Activated CD8-positive, alpha-beta T cell treated with anti-CD3 and anti-CD28 coated beads for 36 hours (primary cell): ENCODE measurements around the gene GPR162. TPM values are rescaled to one million over a fixed set of nuclear protein-coding genes. Genes with fewer than 3 reads are reported as not detected.

Experiments used
- ATAC-seq: fragments of 200-7000 bp; cut with Tn5 transposase; one replicate; pipeline ENCODE4 v1.10.0; 2021; ENCODE audit warnings: mild to moderate bottlenecking, moderate library complexity
- CTCF ChIA-PET: fragments of 350-600 bp; sonication (Branson Sonifier 250); formaldehyde crosslinking; loops from one replicate; lab custom pipeline; 2021; ENCODE audit warnings: antibody characterized with exemption; lab: Charles Lee
- POLR2A ChIA-PET: fragments of 350-600 bp; sonication (Branson Sonifier 250); formaldehyde crosslinking; loops from one replicate; lab custom pipeline; 2021; ENCODE audit warnings: antibody characterized with exemption; lab: Charles Lee
- DNase-seq: peaks from one replicate; pipeline ENCODE4 v3.0.0-alpha.2; 2020
- H3K27ac Mint-ChIP-seq: one replicate; pipeline ENCODE4 v1.8.0; 2021; ENCODE audit warnings: mild to moderate bottlenecking, mixed read lengths
- H3K27me3 Mint-ChIP-seq: one replicate; pipeline ENCODE4 v1.8.0; 2021; ENCODE audit warnings: mixed read lengths
- H3K36me3 Mint-ChIP-seq: one replicate; pipeline ENCODE4 v1.8.0; 2021; ENCODE audit warnings: low read depth, mixed read lengths
- H3K4me1 Mint-ChIP-seq: one replicate; pipeline ENCODE4 v1.8.0; 2021; ENCODE audit warnings: low read depth, mixed read lengths
- H3K4me3 Mint-ChIP-seq: one replicate; pipeline ENCODE4 v1.8.0; 2021; ENCODE audit warnings: mild to moderate bottlenecking, moderate library complexity, mixed read lengths
- H3K9me3 Mint-ChIP-seq: one replicate; pipeline ENCODE4 v1.8.0; 2021; ENCODE audit warnings: mixed read lengths
- intact Hi-C: fragments of 100-400 bp; cut with micrococcal nuclease; formaldehyde crosslinking; loops from one replicate; pipeline ENCODE4 v1.10.0; 2022
- total RNA-seq, 2 experiments: library from RNA; stranded (reverse); gene quantifications; one replicate each; pipeline ENCODE4 v1.2.3, GENCODE V29; 2021
- TF ChIP-seq, protein P1 (sequence below): fragments of 200-600 bp; IDR thresholded peaks from one replicate; pipeline ENCODE4 v1.8.0; 2022; ENCODE audit warnings: antibody characterized with exemption, mild to moderate bottlenecking

The GPR162 gene
- total RNA-seq, 2 experiments from 2014 or later = 2.0 to 2.1 TPM

DNA sequence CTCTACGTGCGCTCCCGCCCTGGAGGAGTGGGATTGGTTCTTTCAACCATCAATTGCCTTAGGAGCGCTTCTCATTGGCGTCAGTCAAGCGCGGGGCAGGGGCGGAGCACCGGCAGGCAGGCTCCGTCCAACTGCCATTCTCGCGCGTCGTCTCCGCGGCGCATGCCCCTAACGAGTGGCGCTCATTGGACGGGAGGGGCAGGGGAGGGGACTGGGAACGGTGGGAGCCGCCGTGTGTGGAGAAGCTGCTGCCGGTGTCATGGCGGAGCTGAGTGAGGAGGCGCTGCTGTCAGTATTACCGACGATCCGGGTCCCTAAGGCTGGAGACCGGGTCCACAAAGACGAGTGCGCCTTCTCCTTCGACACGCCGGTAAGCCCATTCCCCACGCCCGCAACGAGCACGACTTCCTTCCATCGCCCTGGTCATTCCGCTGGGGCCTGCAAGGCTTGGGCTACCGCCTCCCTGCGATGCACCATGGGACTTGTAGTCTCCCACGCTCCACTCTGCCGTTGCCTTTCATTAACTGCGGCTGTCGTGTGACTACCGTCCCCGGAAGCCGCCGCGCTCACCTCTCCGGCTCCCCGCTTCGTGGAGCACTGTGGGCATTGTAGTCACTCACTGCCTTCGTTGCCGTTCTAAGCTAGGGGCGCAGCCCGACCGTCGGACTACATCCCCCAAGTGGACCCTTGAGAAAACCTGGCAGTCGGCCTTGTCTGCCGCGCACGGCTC is 30.5 kb downstream of the GPR162 start, which contains the start of gene USP5:
USP5 (plus strand) TSS at position 230 of the 730 bp plus-strand sequence; CDS start at position 260, 30 bp downstream.
- ChIA-PET CTCF (interaction anchor here (0.8 to 7.2 kb wide), 20 partner anchors 10 to 387 kb away, joined by 3 to 124 read pairs (median 4); partner anchors contain the start of genes COPS7A, MLF2, P3H3 and SPSB2), POLR2A (interaction anchor here (0.5 to 11.4 kb wide), 27 partner anchors 8 to 317 kb away, joined by 3 to 218 read pairs (median 5); partner anchors contain the start of genes C12orf57, COPS7A, GAPDH and GNB3)
- Mint-ChIP-seq H3K4me3 (peak within 1 kb of the TSS; percentile 86), H3K4me1 (peaks cover 29% of the 10 kb centered on the region), H3K27ac (peak within 1 kb of the TSS; percentile 98), H3K27me3 (no peaks in the 10 kb centered on the region), H3K9me3 (no peaks in the 10 kb centered on the region), H3K36me3 (peaks cover 36% of the 10 kb centered on the region)
- TF ChIP-seq, protein P1, sequence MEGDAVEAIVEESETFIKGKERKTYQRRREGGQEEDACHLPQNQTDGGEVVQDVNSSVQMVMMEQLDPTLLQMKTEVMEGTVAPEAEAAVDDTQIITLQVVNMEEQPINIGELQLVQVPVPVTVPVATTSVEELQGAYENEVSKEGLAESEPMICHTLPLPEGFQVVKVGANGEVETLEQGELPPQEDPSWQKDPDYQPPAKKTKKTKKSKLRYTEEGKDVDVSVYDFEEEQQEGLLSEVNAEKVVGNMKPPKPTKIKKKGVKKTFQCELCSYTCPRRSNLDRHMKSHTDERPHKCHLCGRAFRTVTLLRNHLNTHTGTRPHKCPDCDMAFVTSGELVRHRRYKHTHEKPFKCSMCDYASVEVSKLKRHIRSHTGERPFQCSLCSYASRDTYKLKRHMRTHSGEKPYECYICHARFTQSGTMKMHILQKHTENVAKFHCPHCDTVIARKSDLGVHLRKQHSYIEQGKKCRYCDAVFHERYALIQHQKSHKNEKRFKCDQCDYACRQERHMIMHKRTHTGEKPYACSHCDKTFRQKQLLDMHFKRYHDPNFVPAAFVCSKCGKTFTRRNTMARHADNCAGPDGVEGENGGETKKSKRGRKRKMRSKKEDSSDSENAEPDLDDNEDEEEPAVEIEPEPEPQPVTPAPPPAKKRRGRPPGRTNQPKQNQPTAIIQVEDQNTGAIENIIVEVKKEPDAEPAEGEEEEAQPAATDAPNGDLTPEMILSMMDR = no peak
- DNase-seq (peak; percentile 99), ATAC-seq (peak; percentile 79)
- intact Hi-C loops = no loop called here

DNA sequence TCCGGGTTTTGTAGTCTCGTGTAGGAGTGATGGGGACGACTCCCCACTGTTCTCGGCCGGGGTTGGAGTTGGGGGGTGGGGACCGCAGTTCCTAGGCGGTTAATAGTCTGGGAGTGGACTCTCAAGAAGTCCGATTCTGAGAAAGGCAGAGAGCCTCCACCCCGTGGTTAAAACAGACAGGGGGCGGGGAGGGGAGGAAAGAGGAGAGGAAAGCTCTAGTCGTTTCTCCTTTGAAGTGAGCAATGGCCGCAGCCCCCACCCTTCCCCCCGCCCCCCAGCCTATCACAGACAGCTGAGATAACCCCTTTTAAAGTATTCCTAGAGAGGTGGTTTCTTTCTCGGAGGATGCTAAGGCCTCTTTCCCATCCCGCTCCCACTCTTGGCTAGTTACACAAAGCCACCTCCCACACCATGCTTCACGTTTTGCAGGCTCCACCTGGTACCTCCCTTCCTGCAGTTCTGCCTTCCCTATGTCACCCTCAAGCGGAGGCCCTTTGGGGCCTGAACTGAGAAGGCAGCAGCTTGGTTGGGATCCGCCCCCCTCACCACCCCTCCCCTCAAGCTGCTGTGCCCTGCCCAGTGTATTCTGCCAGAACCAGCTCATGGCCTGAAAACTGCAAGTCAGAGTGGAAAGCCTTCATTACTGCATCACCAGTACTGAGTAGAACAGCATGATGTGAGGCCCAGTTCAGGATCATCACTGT is 31.2 kb downstream of the GPR162 start:
- Mint-ChIP-seq H3K4me3 (peak overlapping the region; percentile 86), H3K27me3 (no peaks in the 10 kb centered on the region), H3K4me1 (peaks cover 29% of the 10 kb centered on the region), H3K27ac (peak overlapping the region; percentile 98), H3K9me3 (no peaks in the 10 kb centered on the region), H3K36me3 (peaks cover 37% of the 10 kb centered on the region)
- TF ChIP-seq, protein P1 = no peak
- ChIA-PET POLR2A (interaction anchor here (0.6 to 11.4 kb wide), 20 partner anchors 8 to 316 kb away, joined by 3 to 218 read pairs (median 5); partner anchors contain the start of genes C12orf57, COPS7A, MLF2 and P3H3), CTCF (interaction anchor here (0.7 to 7.2 kb wide), 16 partner anchors 9 to 387 kb away, joined by 3 to 124 read pairs (median 4); partner anchors contain the start of genes COPS7A, LPCAT3, MLF2 and P3H3)
- DNase-seq (peak; percentile 86), ATAC-seq (peak; percentile 9)
- intact Hi-C loops = no loop called here

DNA sequence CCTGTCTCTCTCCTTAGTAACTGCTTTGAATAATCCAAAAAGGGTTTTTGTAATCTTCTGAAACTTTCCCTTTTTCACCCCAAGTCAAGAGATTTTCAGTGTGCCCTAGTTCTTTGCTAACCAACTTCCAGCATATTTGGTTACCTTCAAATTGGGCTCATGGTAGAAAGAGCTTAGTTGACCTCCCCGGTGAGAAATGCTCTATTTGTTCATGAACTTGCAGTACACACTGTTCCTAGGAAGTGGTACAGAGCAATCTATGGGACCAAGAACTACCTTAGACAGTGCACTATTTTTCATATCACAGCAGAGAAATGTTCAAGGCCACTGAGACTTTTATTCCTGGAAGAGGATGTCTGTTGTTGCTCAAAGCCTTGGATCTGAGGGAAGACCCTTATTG is 32.0 kb downstream of the GPR162 start:
- Mint-ChIP-seq H3K27ac (peak overlapping the region; percentile 98), H3K4me3 (peak overlapping the region; percentile 86), H3K9me3 (no peaks in the 10 kb centered on the region), H3K27me3 (no peaks in the 10 kb centered on the region), H3K36me3 (peaks cover 38% of the 10 kb centered on the region), H3K4me1 (peaks cover 29% of the 10 kb centered on the region)
- no peak for DNase-seq
- ATAC-seq = no peak
- ChIA-PET POLR2A (interaction anchor here (0.9 to 11.4 kb wide), 14 partner anchors 8 to 317 kb away, joined by 3 to 218 read pairs (median 6); partner anchors contain the start of genes C12orf57, MLF2, P3H3 and RNU7-1), CTCF (interaction anchor here (0.7 to 7.2 kb wide), 8 partner anchors 9 to 165 kb away, joined by 3 to 124 read pairs (median 8); partner anchors contain the start of genes LPCAT3, MLF2, P3H3 and SPSB2)
- TF ChIP-seq, protein P1 = no peak
- intact Hi-C loops = no loop called here

DNA sequence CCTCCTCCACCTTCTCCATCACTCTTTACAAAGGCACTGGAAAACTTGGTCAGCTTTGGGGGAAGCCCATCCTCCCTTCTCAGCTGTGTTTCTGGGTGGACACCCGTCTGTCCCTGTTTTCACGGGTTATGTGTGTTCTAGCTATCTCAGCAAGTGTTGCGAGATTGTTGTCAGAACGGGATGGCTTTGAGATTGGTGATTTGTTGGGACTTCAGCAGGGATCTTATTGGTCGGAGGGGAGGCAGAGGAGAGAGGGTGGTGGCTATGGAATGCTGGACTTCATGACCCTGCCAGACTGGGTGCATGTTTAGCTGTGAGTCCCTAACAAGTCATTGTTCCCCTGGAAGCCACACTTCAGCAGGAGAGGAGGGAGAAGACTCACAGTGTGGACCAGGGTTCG is 32.4 kb downstream of the GPR162 start:
- peaks cover 29% of the 10 kb centered on the region for H3K4me1 Mint-ChIP-seq
- peak overlapping the region; percentile 86 for H3K4me3 Mint-ChIP-seq
- no peak for DNase-seq
- H3K36me3 Mint-ChIP-seq = peaks cover 41% of the 10 kb centered on the region
- no peaks in the 10 kb centered on the region for H3K27me3 Mint-ChIP-seq
- intact Hi-C loops = no loop called here
- ChIA-PET POLR2A (interaction anchor here (1.2 to 11.4 kb wide), 7 partner anchors 15 to 186 kb away, joined by 3 to 218 read pairs (median 5); partner anchors contain the start of genes C12orf57, MLF2, P3H3 and RNU7-1), CTCF (interaction anchor here (1.0 to 7.2 kb wide), 6 partner anchors 8 to 112 kb away, joined by 3 to 124 read pairs (median 15); partner anchors contain the start of genes MLF2, SPSB2 and TPI1)
- no peak for ATAC-seq
- no peaks in the 10 kb centered on the region for H3K9me3 Mint-ChIP-seq
- peak overlapping the region; percentile 98 for H3K27ac Mint-ChIP-seq
- TF ChIP-seq, protein P1 = no peak
